ENCODE measurements around the gene AOAH.
A peak's percentile ranks its signal among the peaks of the same experiment; 100 is the strongest.

GRCh38 chr7:36670585-36671431, 53.5 kb downstream of the AOAH start:
- no peak for TF ChIP-seq SRSF3 (IDR thresholded peaks at IDR 0.05; ENCODE audit: insufficient read depth, low read length)
- no peak for TF ChIP-seq CHD7 (IDR thresholded peaks at IDR 0.05; ENCODE audit: low read depth, low read length)
- peak; percentile 85 to 93 (median 92) for TF ChIP-seq CTCF (IDR thresholded peaks at IDR 0.05 in 2 of 3, conservative IDR thresholded peaks at IDR 0.05 in 1 of 3; ENCODE audit: insufficient read depth in 2 of 3, low read depth in 1 of 3, low read length in 3 of 3)
- TF ChIP-seq ATF1 (CRISPR knock-in tag; IDR thresholded peaks at IDR 0.05) = no peak
- TF ChIP-seq ATF1 (tag; IDR thresholded peaks at IDR 0.05) = no peak
- TF ChIP-seq ESRRA (IDR thresholded peaks at IDR 0.05; ENCODE audit: borderline replicate concordance, low read depth) = no peak
- no peak for TF ChIP-seq TCF3 (CRISPR knock-in tag; IDR thresholded peaks at IDR 0.05)
- TF ChIP-seq PHF8 (IDR thresholded peaks at IDR 0.05; ENCODE audit: borderline replicate concordance, low read length) = no peak
- TF ChIP-seq CBFB (CRISPR knock-in tag; IDR thresholded peaks at IDR 0.05) = no peak
- TF ChIP-seq ZNF407 (IDR thresholded peaks at IDR 0.05; ENCODE audit: low read depth) = no peak
